Body of pancreas (tissue), 4 donors: ENCODE data around the gene HOXD8. TPM values are rescaled to one million over a fixed set of nuclear protein-coding genes. Genes with fewer than 3 reads are reported as not detected.

ENCODE experiments used
- ATAC-seq: fragments of 150-250 bp; one replicate; pipeline ENCODE4 v1.9.1; 2016
- DNase-seq, 4 donors: peaks; one replicate each; pipeline ENCODE4 v3.0.0-alpha.2; 2019
- H3K27ac ChIP-seq, 4 donors: fragments of 200-600 bp; sonication (generic); 1 replicate in 3 of 4; 2 replicates in 1 of 4; pipeline versions ENCODE4 v1.5.1 to v1.6.1; 2016 to 2019; ENCODE audit warnings: mild to moderate bottlenecking in 1 of 4, mixed read lengths in 1 of 4, moderate library complexity in 1 of 4
- H3K27me3 ChIP-seq, 2 donors: fragments of 200-600 bp; sonication (generic); one replicate each; pipeline ENCODE4 v1.6.0; 2016; ENCODE audit warnings: mild to moderate bottlenecking in 1 of 2
- H3K36me3 ChIP-seq, 2 donors: fragments of 200-600 bp; sonication (generic); replicated peaks in 1 of 2; 2 replicates each; pipeline ENCODE4 v1.5.1; 2016; ENCODE audit warnings: low read depth in 2 of 2; ENCODE audit not compliant: insufficient read depth in 1 of 2
- H3K4me1 ChIP-seq: fragments of 200-600 bp; sonication (generic); one replicate; pipeline ENCODE4 v1.6.0; 2016
- H3K4me3 ChIP-seq, 2 donors: fragments of 200-600 bp; sonication (generic); 1 replicate in 1 of 2; 2 replicates in 1 of 2; pipeline ENCODE4 v1.5.1; 2016 to 2019
- H3K9me3 ChIP-seq, 3 donors: fragments of 200-600 bp; sonication (generic); 1 replicate in 2 of 3; 2 replicates in 1 of 3; pipeline ENCODE4 v1.5.1; 2016
- POLR2A ChIP-seq, 3 donors: fragments of 450-650 bp; IDR thresholded peaks; one replicate each; pipeline ENCODE4 v1.6.1; 2016; ENCODE audit warnings: antibody characterized with exemption in 3 of 3, mild to moderate bottlenecking in 2 of 3
- WGBS, 2 donors: methylation state at CpG; one replicate each; pipeline ENCODE4 v1.1.5; 2017; 5-methylcytosine and 5-hydroxymethylcytosine counted together
- intact Hi-C: fragments of 100-400 bp; cut with DNase I; formaldehyde crosslinking; loops from one replicate; pipeline ENCODE4 v1.15.1; 2023
- total RNA-seq, 2 donors: library from RNA; depleted of rRNA; stranded (reverse); fragments of >200 nt; gene quantifications; one replicate each; pipeline ENCODE4 v1.1.0, GENCODE V29; 2016
- TF ChIP-seq, protein P1 (sequence below), 7 experiments: fragments of 450-650 bp in 4 of 7; fragments of 200-600 bp in 3 of 7; sonication (generic) in 3 of 7; IDR thresholded peaks; one replicate each; pipeline ENCODE4 v1.5.1; 2016 to 2019; ENCODE audit warnings: antibody characterized with exemption in 7 of 7

HOXD8 gene
- total RNA-seq, 2 donors from 2014 or later: 2.6 to 3.1 TPM

DNA sequence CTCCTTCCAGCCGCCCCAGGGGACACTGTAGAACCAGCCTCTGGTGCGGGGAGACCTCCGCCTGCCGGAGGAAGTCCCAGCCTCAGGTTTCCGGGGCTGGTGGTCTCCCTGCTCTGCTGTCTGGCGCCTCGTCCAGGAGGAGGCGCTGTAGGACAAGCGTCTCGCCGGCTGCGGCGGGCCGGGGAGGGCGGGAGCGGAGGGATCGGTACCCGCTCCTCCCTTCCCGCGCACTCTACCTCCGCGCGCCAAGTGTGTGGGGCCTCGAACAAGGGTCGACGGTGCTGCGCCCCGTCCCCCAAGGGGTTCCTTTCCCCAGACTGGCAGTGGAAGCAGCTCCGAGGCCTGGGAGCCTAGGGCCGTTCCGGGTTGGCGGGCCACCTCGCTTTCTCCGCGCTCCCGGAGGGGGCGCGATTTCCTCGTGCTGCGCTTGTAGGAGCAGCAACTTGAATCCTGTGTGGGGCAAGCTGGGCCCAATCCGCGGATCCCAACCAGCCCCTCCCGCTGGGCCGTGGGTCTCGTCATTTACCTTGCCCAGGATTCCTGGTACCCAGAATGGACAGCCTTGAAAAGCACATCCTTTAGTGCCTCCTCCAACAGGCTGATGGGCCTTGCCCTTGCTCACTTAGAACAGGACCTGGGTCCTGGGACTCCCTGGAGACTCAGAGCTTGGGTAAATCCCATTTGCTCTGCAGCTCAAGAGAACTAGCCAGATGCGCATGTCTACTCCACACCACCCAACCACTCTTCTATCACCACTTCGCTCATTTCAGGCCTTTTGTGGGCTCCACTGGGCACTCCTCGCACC lies 11.2 kb downstream of the HOXD8 start:
- peak overlapping the region in 2 of 4 donors; percentile 26 to 27 for H3K27ac ChIP-seq

GRCh38 chr2:176142281-176142680 lies 12.8 kb downstream of the HOXD8 start:
- no peaks in the 10 kb centered on the region for H3K9me3 ChIP-seq
- 65 to 96% methylated on average over 2 of the region's 2 CpGs for WGBS, 2 donors
- no peak overlapping the region for H3K4me3 ChIP-seq
- intact Hi-C loops: loop anchor here (5.0 to 10.0 kb wide), 2 partner anchors 315 to 403 kb away; no protein-coding TSS in a partner anchor
- H3K4me1 ChIP-seq: peaks cover 12% of the 10 kb centered on the region
- no peak overlapping the region for H3K27ac ChIP-seq
- no peak for DNase-seq
- peaks cover 0 to 40% of the 10 kb centered on the region in 2 donors for H3K27me3 ChIP-seq
- ATAC-seq: no peak
- no peaks in the 10 kb centered on the region for H3K36me3 ChIP-seq
- TF ChIP-seq, protein P1, sequence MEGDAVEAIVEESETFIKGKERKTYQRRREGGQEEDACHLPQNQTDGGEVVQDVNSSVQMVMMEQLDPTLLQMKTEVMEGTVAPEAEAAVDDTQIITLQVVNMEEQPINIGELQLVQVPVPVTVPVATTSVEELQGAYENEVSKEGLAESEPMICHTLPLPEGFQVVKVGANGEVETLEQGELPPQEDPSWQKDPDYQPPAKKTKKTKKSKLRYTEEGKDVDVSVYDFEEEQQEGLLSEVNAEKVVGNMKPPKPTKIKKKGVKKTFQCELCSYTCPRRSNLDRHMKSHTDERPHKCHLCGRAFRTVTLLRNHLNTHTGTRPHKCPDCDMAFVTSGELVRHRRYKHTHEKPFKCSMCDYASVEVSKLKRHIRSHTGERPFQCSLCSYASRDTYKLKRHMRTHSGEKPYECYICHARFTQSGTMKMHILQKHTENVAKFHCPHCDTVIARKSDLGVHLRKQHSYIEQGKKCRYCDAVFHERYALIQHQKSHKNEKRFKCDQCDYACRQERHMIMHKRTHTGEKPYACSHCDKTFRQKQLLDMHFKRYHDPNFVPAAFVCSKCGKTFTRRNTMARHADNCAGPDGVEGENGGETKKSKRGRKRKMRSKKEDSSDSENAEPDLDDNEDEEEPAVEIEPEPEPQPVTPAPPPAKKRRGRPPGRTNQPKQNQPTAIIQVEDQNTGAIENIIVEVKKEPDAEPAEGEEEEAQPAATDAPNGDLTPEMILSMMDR (IDR thresholded peaks at IDR 0.05): no peak
- TF ChIP-seq POLR2A (IDR thresholded peaks at IDR 0.05): no peak

More for the DNA sequence above, 11.2 kb downstream of the HOXD8 start:
- intact Hi-C loops: loop anchor here (5.0 to 10.0 kb wide), 2 partner anchors 317 to 404 kb away; no protein-coding TSS in a partner anchor
- peak; percentile 57 to 69 (median 63) for DNase-seq
- peak; percentile 79 for ATAC-seq
- Histone ChIP-seq H3K4me3 (no peak overlapping the region), H3K27me3 (peaks cover 0 to 39% of the 10 kb centered on the region in 2 donors), H3K36me3 (no peaks in the 10 kb centered on the region), H3K9me3 (no peaks in the 10 kb centered on the region), H3K4me1 (peaks cover 25% of the 10 kb centered on the region)
- WGBS, 2 donors: 8 to 60% methylated on average over 5 to 48 of the region's 48 CpGs
- TF ChIP-seq POLR2A (IDR thresholded peaks at IDR 0.05): no peak
- TF ChIP-seq, protein P1 (IDR thresholded peaks at IDR 0.05): peak; percentile 75 to 92 (median 83)

DNA sequence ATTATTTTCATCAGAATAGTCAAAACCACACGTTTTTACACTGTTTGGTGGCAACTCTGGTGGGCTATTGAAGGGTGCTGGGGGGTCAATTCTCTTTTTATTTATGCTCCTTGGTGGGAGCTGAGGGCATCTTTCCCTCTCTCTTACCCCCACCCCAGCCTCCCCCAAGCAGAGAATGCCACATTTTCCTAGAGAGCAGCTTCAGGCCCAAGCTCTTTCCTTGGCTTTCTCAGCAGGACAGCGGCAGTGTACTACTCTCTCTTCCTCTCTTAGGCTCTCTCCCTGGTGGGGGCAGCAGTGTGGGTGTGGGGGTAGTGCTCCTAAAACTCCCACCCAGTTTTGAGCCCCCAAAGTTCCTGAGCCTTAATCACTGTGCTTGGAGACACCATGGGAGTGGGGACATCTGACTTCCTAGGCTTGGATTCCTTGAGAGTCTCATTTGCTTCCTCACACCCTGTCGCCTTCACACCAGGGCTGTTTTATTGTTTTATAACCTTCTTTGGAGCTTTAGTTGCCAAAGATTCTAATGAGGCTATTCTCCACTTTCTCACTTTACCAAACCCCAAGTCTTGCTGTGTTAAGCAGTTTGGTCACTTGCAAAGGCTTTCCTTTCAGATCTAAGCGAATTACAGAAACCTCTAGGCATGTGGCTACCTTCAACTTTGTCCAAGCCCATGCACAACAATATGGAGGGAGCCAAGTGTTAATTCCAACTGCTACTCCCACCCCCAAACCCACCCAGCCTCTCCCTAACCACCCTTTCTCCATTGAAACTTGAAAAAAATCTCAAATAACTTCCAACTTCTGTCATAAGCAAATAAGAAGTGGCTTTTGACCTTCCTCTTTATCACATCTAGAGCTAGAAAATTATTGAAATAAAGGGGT lies 15.8 kb downstream of the HOXD8 start:
- H3K27ac ChIP-seq: no peak overlapping the region

DNA sequence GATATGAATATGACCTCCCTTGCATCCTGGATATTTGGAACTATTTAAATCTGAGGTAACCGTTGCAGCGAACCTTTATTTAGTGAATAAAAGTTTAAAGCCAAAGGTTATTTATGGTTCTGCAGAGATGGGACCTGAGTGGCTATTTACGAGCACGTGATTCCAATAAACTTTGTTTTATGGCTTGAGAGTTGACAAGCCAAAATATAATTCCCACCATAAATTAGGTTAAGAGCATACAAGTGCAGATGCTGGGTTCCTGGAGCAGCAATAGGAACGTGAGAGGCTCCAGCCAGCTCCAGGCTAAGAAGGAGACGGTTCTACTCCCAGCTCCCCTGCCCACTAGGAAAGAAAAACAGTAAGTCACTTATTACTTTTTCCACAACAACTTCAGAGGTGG lies 16.6 kb downstream of the HOXD8 start:
- peaks cover 0 to 45% of the 10 kb centered on the region in 2 donors for H3K27me3 ChIP-seq
- ATAC-seq (no peak), DNase-seq (no peak)
- H3K9me3 ChIP-seq: no peaks in the 10 kb centered on the region
- 17 to 19% methylated on average over 6 of the region's 6 CpGs for WGBS, 2 donors
- no peak overlapping the region for H3K4me3 ChIP-seq
- H3K4me1 ChIP-seq: no peaks in the 10 kb centered on the region
- H3K36me3 ChIP-seq: no peaks in the 10 kb centered on the region
- H3K27ac ChIP-seq: no peak overlapping the region
- intact Hi-C loops: loop anchor here (10.0 kb wide), 1 partner anchor 399 kb away; no protein-coding TSS in a partner anchor
- TF ChIP-seq POLR2A (IDR thresholded peaks at IDR 0.05): no peak
- TF ChIP-seq, protein P1 (IDR thresholded peaks at IDR 0.05): no peak

More for the DNA sequence above, 15.8 kb downstream of the HOXD8 start:
- H3K27me3 ChIP-seq: peaks cover 0 to 45% of the 10 kb centered on the region in 2 donors
- no peaks in the 10 kb centered on the region for H3K9me3 ChIP-seq
- 18 to 34% methylated on average over 4 of the region's 4 CpGs for WGBS, 2 donors
- no peaks in the 10 kb centered on the region for H3K36me3 ChIP-seq
- intact Hi-C loops: loop anchor here (10.0 kb wide), 1 partner anchor 399 kb away; no protein-coding TSS in a partner anchor
- H3K4me3 ChIP-seq: no peak overlapping the region
- no peak for TF ChIP-seq POLR2A (IDR thresholded peaks at IDR 0.05)
- TF ChIP-seq, protein P1 (IDR thresholded peaks at IDR 0.05): no peak
- ATAC-seq (no peak), DNase-seq (no peak)
- peaks cover 7% of the 10 kb centered on the region for H3K4me1 ChIP-seq
